Liver (tissue), 9 donors: ENCODE measurements around the gene SGK1. TPM values are rescaled to one million over a fixed set of nuclear protein-coding genes. Genes with fewer than 3 reads are reported as not detected.

ENCODE experiments used
- DNase-seq: peaks from one replicate; pipeline ENCODE4 v3.0.0-alpha.2; 2017; ENCODE audit warnings: low spot score
- H3K27ac ChIP-seq, 2 donors: one replicate each; pipeline ENCODE4 v1.7.0; 2013; ENCODE audit warnings: inconsistent platforms in 2 of 2, low read length in 2 of 2, control low read depth in 1 of 2, low read depth in 1 of 2, mild to moderate bottlenecking in 1 of 2
- H3K27me3 ChIP-seq, 4 donors: one replicate each; pipeline versions ENCODE4 v1.6.1 to v1.7.0; 2013; ENCODE audit warnings: low read length in 3 of 4, inconsistent platforms in 1 of 4, mild to moderate bottlenecking in 1 of 4, moderate library complexity in 1 of 4; ENCODE audit not compliant: control insufficient read depth in 4 of 4, insufficient read depth in 4 of 4
- H3K36me3 ChIP-seq, 4 donors: one replicate each; pipeline versions ENCODE4 v1.6.1 to v1.7.0; 2013; ENCODE audit warnings: low read length in 3 of 4, mild to moderate bottlenecking in 3 of 4, low read depth in 1 of 4, moderate library complexity in 1 of 4; ENCODE audit not compliant: control insufficient read depth in 4 of 4, insufficient read depth in 3 of 4
- H3K4me1 ChIP-seq, 4 donors: one replicate each; pipeline versions ENCODE4 v1.6.1 to v1.7.0; 2013; ENCODE audit warnings: low read length in 3 of 4, mild to moderate bottlenecking in 3 of 4, moderate library complexity in 1 of 4; ENCODE audit not compliant: control insufficient read depth in 4 of 4, insufficient read depth in 4 of 4
- H3K4me3 ChIP-seq, 3 donors: one replicate each; pipeline versions ENCODE4 v1.6.1 to v1.7.0; 2013; ENCODE audit warnings: low read length in 3 of 3, control low read depth in 1 of 3, low read depth in 1 of 3, mild to moderate bottlenecking in 1 of 3
- H3K9ac ChIP-seq, 2 donors: one replicate each; pipeline ENCODE4 v1.7.0; 2013; ENCODE audit warnings: low read length in 2 of 2, mild to moderate bottlenecking in 2 of 2, moderate library complexity in 2 of 2, control low read depth in 1 of 2, low read depth in 1 of 2
- H3K9me3 ChIP-seq, 4 donors: one replicate each; pipeline versions ENCODE4 v1.6.1 to v1.7.0; 2013; ENCODE audit warnings: low read length in 3 of 4; ENCODE audit not compliant: control insufficient read depth in 4 of 4
- CTCF ChIP-seq: fragments of 150-350 bp; IDR thresholded peaks from 2 replicates; pipeline ENCODE4 v1.5.1; 2017; ENCODE audit warnings: improper control_type of control experiment, low read depth, low read length; ENCODE audit not compliant: missing input control
- EGR1 ChIP-seq, 2 donors: IDR thresholded peaks; 2 replicates each; pipeline ENCODE4 v1.6.1; 2016 to 2018; ENCODE audit warnings: antibody characterized with exemption in 2 of 2, low read depth in 2 of 2
- FOXA1 ChIP-seq: IDR thresholded peaks from 2 replicates; pipeline ENCODE4 v1.6.1; 2016; ENCODE audit warnings: antibody characterized with exemption
- FOXA2 ChIP-seq: IDR thresholded peaks from 2 replicates; pipeline ENCODE4 v1.6.1; 2016; ENCODE audit warnings: antibody characterized with exemption
- GABPA ChIP-seq, 2 donors: IDR thresholded peaks in 1 of 2; conservative IDR thresholded peaks in 1 of 2; 2 replicates each; pipeline ENCODE4 v1.6.1; 2016; ENCODE audit warnings: antibody characterized with exemption in 2 of 2, mild to moderate bottlenecking in 1 of 2, moderate library complexity in 1 of 2
- HNF4A ChIP-seq, 2 donors: conservative IDR thresholded peaks; 2 replicates each; pipeline ENCODE4 v1.6.1; 2016; ENCODE audit warnings: antibody characterized with exemption in 2 of 2, mild to moderate bottlenecking in 2 of 2
- HNF4G ChIP-seq: IDR thresholded peaks from 2 replicates; pipeline ENCODE4 v1.6.1; 2016; ENCODE audit warnings: antibody characterized with exemption
- JUND ChIP-seq, 2 donors: IDR thresholded peaks; 2 replicates each; pipeline ENCODE4 v1.6.1; 2016; ENCODE audit warnings: antibody characterized with exemption in 2 of 2
- MAX ChIP-seq: IDR thresholded peaks from 2 replicates; pipeline ENCODE4 v1.6.1; 2016; ENCODE audit warnings: antibody characterized with exemption
- NR2F2 ChIP-seq: IDR thresholded peaks from 2 replicates; pipeline ENCODE4 v1.6.1; 2016; ENCODE audit warnings: antibody characterized with exemption
- RAD21 ChIP-seq, 2 donors: IDR thresholded peaks; 2 replicates each; pipeline ENCODE4 v1.6.1; 2016; ENCODE audit warnings: antibody characterized with exemption in 2 of 2, mild to moderate bottlenecking in 2 of 2
- RXRA ChIP-seq, 2 donors: IDR thresholded peaks; 2 replicates each; pipeline ENCODE4 v1.6.1; 2017 to 2018; ENCODE audit warnings: antibody characterized with exemption in 2 of 2, mild to moderate bottlenecking in 1 of 2
- SP1 ChIP-seq: IDR thresholded peaks from 2 replicates; pipeline ENCODE4 v1.6.1; 2018; ENCODE audit warnings: antibody characterized with exemption, mild to moderate bottlenecking
- TAF1 ChIP-seq: conservative IDR thresholded peaks from 2 replicates; pipeline ENCODE4 v1.6.1; 2016; ENCODE audit warnings: antibody characterized with exemption, mild to moderate bottlenecking
- YY1 ChIP-seq: IDR thresholded peaks from 2 replicates; pipeline ENCODE4 v1.6.1; 2016; ENCODE audit warnings: antibody characterized with exemption, mild to moderate bottlenecking
- WGBS: extraction: QIAGEN DNeasy Blood & Tissue Kit; methylation state at CpG from one replicate; pipeline ENCODE4 v1.1.7; 2013; 5-methylcytosine and 5-hydroxymethylcytosine counted together
- polyA plus RNA-seq, 2 donors: library from polyadenylated mRNA; stranded (reverse) in 1 of 2; unstranded in 1 of 2; fragments of 200-250 nt in 1 of 2; fragments of >200 nt in 1 of 2; fragmentation: Nextera tagmentation in 1 of 2; extraction: Ambion mirVana in 1 of 2; gene quantifications; one replicate each; pipeline versions ENCODE4 v1.2.1 to v1.2.3, GENCODE V29; 2013 to 2015
- total RNA-seq, 2 donors: library from RNA; depleted of rRNA; stranded (reverse); fragments of >200 nt; gene quantifications; one replicate each; pipeline ENCODE4 v1.2.3, GENCODE V29; 2014
- TF ChIP-seq, protein P1 (sequence below): IDR thresholded peaks from 2 replicates; pipeline ENCODE4 v1.6.1; 2016; ENCODE audit warnings: antibody characterized with exemption
- TF ChIP-seq, protein P2 (sequence below): IDR thresholded peaks from 2 replicates; pipeline ENCODE4 v1.6.1; 2016; ENCODE audit warnings: antibody characterized with exemption
- TF ChIP-seq, protein P3 (sequence below): IDR thresholded peaks from 2 replicates; pipeline ENCODE4 v1.6.1; 2016; ENCODE audit warnings: antibody characterized with exemption, mild to moderate bottlenecking
- donor health status: healthy.
- donor health status: healthy.
- donor health status: healthy.
- donor health status: healthy.
- donor health status: healthy.

SGK1 gene
- total and polyA plus RNA-seq, 4 donors: 28.0 to 113 (median 35.4) TPM

DNA sequence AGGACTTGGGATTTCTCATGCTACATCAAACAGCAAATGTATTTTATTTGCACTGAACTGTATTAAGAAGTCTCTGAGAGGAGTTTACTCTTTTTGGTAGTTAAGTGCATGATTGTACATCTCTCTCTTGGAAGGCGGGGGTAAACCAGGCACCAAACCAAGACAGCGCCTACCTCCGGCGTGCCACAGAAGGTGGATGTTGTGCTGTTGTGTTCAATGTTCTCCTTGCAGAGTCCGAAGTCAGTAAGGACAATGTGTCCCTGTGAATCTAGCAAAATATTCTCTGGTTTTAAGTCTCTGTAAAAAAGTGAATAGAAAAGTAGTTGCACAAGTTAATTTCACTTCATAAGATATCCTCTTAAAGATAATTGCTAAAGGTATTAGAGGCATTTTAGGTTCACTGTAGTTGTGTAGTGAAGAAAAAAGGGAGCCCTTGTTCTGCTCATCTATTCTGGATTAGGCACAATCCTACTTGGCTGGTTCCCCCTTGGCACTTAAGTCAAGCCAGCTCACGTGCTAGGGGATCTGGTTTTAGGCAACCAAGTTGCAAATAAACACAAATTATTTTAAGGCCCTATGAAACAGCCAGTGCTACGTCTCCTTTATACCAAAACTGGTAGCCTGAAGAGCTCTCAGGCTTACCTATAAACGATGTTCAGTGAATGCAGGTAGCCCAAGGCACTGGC, 145.7 kb downstream of the SGK1 start:
- H3K4me1 ChIP-seq: peaks cover 1 to 17% (median 9%) of the 10 kb centered on the region in 4 donors
- no peaks in the 10 kb centered on the region for H3K27me3 ChIP-seq
- H3K36me3 ChIP-seq: peaks cover 9 to 39% (median 34%) of the 10 kb centered on the region in 4 donors
- 82% methylated on average over 8 of the region's 8 CpGs for WGBS
- peak overlapping the region in 1 of 2 donors; percentile 39 for H3K27ac ChIP-seq
- DNase-seq: no peak
- no peak for TF ChIP-seq FOXA1
- peak overlapping the region in 1 of 2 donors; percentile 95 for H3K9ac ChIP-seq
- H3K9me3 ChIP-seq: no peaks in the 10 kb centered on the region
- H3K4me3 ChIP-seq: peak overlapping the region; percentile 63 to 89 (median 87)

DNA sequence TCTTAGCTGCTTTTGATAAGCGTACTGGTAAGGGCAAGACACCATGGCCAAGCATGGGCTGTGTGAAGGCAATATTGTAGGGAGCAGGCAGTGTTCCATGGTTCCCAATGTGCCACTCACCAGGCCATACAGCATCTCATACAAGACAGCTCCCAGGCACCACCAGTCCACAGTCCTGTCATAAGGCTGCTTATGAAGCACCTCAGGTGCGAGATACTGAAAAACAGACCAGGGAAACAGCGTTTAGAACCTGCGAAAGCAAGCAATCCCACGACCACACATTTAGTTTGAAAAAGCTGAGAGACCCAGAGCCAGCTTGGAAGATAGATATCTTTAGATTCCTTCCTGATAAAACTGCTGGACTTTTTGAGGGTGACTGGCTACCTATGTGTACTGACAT, 146.4 kb downstream of the SGK1 start:
- no peaks in the 10 kb centered on the region for H3K9me3 ChIP-seq
- peaks cover 9 to 39% (median 34%) of the 10 kb centered on the region in 4 donors for H3K36me3 ChIP-seq
- H3K27ac ChIP-seq: peak overlapping the region in 1 of 2 donors; percentile 39
- peaks cover 1 to 22% (median 13%) of the 10 kb centered on the region in 4 donors for H3K4me1 ChIP-seq
- TF ChIP-seq, protein P1, sequence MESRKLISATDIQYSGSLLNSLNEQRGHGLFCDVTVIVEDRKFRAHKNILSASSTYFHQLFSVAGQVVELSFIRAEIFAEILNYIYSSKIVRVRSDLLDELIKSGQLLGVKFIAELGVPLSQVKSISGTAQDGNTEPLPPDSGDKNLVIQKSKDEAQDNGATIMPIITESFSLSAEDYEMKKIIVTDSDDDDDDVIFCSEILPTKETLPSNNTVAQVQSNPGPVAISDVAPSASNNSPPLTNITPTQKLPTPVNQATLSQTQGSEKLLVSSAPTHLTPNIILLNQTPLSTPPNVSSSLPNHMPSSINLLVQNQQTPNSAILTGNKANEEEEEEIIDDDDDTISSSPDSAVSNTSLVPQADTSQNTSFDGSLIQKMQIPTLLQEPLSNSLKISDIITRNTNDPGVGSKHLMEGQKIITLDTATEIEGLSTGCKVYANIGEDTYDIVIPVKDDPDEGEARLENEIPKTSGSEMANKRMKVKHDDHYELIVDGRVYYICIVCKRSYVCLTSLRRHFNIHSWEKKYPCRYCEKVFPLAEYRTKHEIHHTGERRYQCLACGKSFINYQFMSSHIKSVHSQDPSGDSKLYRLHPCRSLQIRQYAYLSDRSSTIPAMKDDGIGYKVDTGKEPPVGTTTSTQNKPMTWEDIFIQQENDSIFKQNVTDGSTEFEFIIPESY: no peak
- no peak for TF ChIP-seq RAD21 (IDR thresholded peaks at IDR 0.05)
- no peak for TF ChIP-seq HNF4A (conservative IDR thresholded peaks at IDR 0.05)
- no peak for TF ChIP-seq SP1
- no peak for TF ChIP-seq JUND (IDR thresholded peaks at IDR 0.05)
- TF ChIP-seq, protein P2, sequence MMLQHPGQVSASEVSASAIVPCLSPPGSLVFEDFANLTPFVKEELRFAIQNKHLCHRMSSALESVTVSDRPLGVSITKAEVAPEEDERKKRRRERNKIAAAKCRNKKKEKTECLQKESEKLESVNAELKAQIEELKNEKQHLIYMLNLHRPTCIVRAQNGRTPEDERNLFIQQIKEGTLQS: no peak
- TF ChIP-seq NR2F2: no peak
- no peak for TF ChIP-seq CTCF
- TF ChIP-seq MAX: no peak
- TF ChIP-seq, protein P3, sequence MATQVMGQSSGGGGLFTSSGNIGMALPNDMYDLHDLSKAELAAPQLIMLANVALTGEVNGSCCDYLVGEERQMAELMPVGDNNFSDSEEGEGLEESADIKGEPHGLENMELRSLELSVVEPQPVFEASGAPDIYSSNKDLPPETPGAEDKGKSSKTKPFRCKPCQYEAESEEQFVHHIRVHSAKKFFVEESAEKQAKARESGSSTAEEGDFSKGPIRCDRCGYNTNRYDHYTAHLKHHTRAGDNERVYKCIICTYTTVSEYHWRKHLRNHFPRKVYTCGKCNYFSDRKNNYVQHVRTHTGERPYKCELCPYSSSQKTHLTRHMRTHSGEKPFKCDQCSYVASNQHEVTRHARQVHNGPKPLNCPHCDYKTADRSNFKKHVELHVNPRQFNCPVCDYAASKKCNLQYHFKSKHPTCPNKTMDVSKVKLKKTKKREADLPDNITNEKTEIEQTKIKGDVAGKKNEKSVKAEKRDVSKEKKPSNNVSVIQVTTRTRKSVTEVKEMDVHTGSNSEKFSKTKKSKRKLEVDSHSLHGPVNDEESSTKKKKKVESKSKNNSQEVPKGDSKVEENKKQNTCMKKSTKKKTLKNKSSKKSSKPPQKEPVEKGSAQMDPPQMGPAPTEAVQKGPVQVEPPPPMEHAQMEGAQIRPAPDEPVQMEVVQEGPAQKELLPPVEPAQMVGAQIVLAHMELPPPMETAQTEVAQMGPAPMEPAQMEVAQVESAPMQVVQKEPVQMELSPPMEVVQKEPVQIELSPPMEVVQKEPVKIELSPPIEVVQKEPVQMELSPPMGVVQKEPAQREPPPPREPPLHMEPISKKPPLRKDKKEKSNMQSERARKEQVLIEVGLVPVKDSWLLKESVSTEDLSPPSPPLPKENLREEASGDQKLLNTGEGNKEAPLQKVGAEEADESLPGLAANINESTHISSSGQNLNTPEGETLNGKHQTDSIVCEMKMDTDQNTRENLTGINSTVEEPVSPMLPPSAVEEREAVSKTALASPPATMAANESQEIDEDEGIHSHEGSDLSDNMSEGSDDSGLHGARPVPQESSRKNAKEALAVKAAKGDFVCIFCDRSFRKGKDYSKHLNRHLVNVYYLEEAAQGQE: no peak
- TF ChIP-seq YY1: no peak
- no peak for TF ChIP-seq RXRA (IDR thresholded peaks at IDR 0.05)
- TF ChIP-seq EGR1 (IDR thresholded peaks at IDR 0.05; ENCODE audit: low read depth in 2 of 2): no peak
- no peak for TF ChIP-seq FOXA2
- TF ChIP-seq FOXA1: no peak
- TF ChIP-seq GABPA (IDR thresholded peaks at IDR 0.05 in 1 of 2, conservative IDR thresholded peaks at IDR 0.05 in 1 of 2): no peak
- no peak for TF ChIP-seq TAF1
- no peak for TF ChIP-seq HNF4G
- WGBS: 84% methylated on average over 5 of the region's 5 CpGs
- H3K9ac ChIP-seq: peak overlapping the region; percentile 2 to 30
- peak overlapping the region; percentile 63 to 89 (median 87) for H3K4me3 ChIP-seq
- H3K27me3 ChIP-seq: no peaks in the 10 kb centered on the region
- no peak for DNase-seq
